ENCODE data around the gene RCAN2. TPM values are rescaled to one million over a fixed set of nuclear protein-coding genes. Genes with fewer than 3 reads are reported as not detected.

The RCAN2 gene
- total and polyA plus RNA-seq, 7 donors: 5.0 to 22.7 (median 9.1) TPM

DNA sequence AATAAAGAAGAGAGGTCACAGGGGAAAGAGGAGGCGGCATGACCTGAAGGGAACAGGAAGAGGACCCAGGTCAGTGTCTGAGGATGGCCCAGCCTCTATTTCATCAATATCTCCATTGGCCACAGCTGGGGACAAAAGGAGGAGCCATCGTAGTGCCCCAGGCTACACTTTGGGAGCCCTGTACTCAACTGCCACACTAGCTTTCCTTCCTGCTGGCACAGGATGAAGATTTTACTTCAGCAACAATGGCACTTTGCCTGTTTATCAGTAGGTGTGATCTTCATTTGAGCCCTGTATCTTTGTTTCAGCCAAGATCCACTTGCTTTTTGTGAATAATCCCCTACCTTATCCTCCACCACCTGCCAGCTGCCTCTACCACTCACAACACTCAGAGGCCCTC is 35.4 kb upstream of the RCAN2 start:
- Histone ChIP-seq H3K9me3 (no peaks in the 10 kb centered on the region), H3K4me1 (peaks cover 0 to 2% (median 0%) of the 10 kb centered on the region in 4 donors), H3K27ac (no peak overlapping the region), H3K36me3 (no peaks in the 10 kb centered on the region), H3K4me3 (no peak overlapping the region), H3K27me3 (no peaks in the 10 kb centered on the region)
- intact Hi-C loops (cut with DNase I): no loop called here
- TF ChIP-seq POLR2A (IDR thresholded peaks at IDR 0.05) (no peak), POLR2AphosphoS5 (IDR thresholded peaks at IDR 0.05) (no peak), EP300 (IDR thresholded peaks at IDR 0.05) (no peak)
- TF ChIP-seq, protein P1, sequence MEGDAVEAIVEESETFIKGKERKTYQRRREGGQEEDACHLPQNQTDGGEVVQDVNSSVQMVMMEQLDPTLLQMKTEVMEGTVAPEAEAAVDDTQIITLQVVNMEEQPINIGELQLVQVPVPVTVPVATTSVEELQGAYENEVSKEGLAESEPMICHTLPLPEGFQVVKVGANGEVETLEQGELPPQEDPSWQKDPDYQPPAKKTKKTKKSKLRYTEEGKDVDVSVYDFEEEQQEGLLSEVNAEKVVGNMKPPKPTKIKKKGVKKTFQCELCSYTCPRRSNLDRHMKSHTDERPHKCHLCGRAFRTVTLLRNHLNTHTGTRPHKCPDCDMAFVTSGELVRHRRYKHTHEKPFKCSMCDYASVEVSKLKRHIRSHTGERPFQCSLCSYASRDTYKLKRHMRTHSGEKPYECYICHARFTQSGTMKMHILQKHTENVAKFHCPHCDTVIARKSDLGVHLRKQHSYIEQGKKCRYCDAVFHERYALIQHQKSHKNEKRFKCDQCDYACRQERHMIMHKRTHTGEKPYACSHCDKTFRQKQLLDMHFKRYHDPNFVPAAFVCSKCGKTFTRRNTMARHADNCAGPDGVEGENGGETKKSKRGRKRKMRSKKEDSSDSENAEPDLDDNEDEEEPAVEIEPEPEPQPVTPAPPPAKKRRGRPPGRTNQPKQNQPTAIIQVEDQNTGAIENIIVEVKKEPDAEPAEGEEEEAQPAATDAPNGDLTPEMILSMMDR (IDR thresholded peaks at IDR 0.05): no peak
- no peak for DNase-seq
- WGBS, 2 donors: 94 to 96% methylated on average over 2 of the region's 2 CpGs

DNA sequence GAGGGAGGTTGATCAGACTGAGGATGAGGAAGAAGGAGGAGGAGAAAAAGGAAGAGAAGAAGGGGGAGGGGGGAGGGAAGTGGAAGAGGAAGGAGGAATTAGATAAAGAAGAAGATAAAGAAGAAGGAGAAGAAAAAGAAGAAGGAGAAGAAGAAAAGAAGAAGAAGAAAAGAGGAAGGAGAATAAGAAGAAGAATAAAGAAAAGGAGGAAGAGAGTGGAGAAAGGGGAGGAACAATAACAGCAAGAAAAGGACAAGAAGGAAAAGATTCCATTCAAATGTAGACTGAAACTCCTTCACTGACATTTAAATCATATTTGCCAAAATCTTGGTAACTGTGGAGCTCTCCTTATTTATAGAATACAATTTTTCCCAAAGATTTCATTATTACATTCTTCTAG is 34.3 kb upstream of the RCAN2 start:
- intact Hi-C loops (cut with DNase I): no loop called here
- no peak overlapping the region for H3K4me3 ChIP-seq
- TF ChIP-seq EP300 (IDR thresholded peaks at IDR 0.05): no peak
- TF ChIP-seq POLR2A (IDR thresholded peaks at IDR 0.05): no peak
- TF ChIP-seq, protein P1 (IDR thresholded peaks at IDR 0.05): no peak
- TF ChIP-seq POLR2AphosphoS5 (IDR thresholded peaks at IDR 0.05): no peak
- no peaks in the 10 kb centered on the region for H3K27me3 ChIP-seq
- no peak for DNase-seq
- H3K27ac ChIP-seq: no peak overlapping the region
- H3K4me1 ChIP-seq: peaks cover 0 to 10% (median 0%) of the 10 kb centered on the region in 4 donors
- H3K36me3 ChIP-seq: no peaks in the 10 kb centered on the region
- no peaks in the 10 kb centered on the region for H3K9me3 ChIP-seq

DNA sequence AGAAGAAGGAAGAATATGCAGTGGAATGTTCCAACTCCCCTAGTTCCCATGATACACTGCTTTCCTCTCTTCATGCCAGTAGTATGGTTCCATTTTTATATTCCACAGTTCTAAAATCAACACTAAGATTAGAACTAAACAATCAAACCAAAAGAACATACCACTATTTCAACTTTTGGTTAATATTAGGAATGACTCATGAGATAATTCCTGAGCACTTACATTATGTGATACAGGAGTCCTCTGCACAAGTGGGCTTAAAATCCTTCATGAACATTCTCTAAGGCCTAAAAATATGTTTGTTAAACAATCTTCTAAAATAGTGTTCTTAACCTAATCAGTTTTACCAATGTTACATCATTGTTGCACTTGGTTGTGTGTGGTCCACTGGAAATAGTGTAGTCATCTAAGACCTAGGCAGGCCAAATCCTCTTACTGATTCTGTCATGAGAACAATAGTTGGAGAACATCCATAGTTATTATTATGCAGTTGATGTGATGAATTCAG is 30.3 kb upstream of the RCAN2 start:
- H3K27me3 ChIP-seq: no peaks in the 10 kb centered on the region
- H3K9me3 ChIP-seq: no peaks in the 10 kb centered on the region
- no peak overlapping the region for H3K4me3 ChIP-seq
- H3K27ac ChIP-seq: peak overlapping the region in 1 of 4 donors; percentile 55
- TF ChIP-seq, protein P1 (IDR thresholded peaks at IDR 0.05): no peak
- no peak for TF ChIP-seq POLR2A (IDR thresholded peaks at IDR 0.05)
- no peak for TF ChIP-seq POLR2AphosphoS5 (IDR thresholded peaks at IDR 0.05)
- no peak for TF ChIP-seq EP300 (IDR thresholded peaks at IDR 0.05)
- peaks cover 0 to 16% (median 3%) of the 10 kb centered on the region in 4 donors for H3K4me1 ChIP-seq
- H3K36me3 ChIP-seq: no peaks in the 10 kb centered on the region
- DNase-seq: no peak
- intact Hi-C loops (cut with DNase I): no loop called here

DNA sequence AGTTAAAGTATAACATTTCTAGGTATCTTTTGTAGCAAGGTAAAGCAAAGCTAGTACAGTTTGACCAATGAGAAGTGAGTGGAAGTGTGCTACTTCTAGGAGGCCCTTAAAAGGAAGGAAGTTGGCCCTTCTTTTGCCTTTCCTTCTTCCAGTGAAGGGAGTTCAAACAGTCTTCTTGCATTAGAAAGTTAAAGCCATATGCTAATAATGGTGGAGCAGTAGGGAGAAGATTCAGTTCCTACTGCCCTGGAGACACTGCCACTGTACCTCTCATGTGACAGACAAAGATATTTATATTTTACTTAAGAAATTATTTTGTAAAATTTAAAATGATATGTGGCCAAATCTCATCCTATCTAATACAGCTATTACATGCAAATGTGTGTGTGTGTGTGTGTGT is 26.0 kb upstream of the RCAN2 start:
- H3K4me3 ChIP-seq: no peak overlapping the region
- H3K9me3 ChIP-seq: no peaks in the 10 kb centered on the region
- no peak for DNase-seq
- H3K4me1 ChIP-seq: peaks cover 0 to 16% (median 3%) of the 10 kb centered on the region in 4 donors
- H3K36me3 ChIP-seq: no peaks in the 10 kb centered on the region
- intact Hi-C loops (cut with DNase I): no loop called here
- H3K27me3 ChIP-seq: no peaks in the 10 kb centered on the region
- H3K27ac ChIP-seq: no peak overlapping the region
- TF ChIP-seq, protein P1 (IDR thresholded peaks at IDR 0.05): no peak
- TF ChIP-seq POLR2AphosphoS5 (IDR thresholded peaks at IDR 0.05): no peak
- no peak for TF ChIP-seq POLR2A (IDR thresholded peaks at IDR 0.05)
- TF ChIP-seq EP300 (IDR thresholded peaks at IDR 0.05): no peak

DNA sequence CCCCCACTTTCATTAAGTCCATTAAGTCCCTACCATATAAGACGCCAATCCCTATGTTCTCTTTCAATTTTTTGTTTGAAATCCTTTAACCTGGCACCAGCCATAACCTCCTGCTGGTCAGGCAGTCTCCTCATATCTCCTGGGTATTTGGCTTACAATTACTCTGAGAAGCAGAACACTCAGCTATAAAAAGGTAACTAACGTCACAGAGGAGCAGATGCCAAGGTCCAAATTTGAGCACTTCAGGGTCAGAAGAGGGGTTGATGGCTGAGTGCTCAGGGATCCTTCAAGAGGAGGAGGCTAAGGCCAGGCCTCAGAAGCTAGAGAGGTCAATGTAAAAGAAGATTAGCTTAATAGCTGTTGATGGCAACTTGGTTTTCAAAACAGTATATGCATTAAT is 22.3 kb upstream of the RCAN2 start:
- 62 to 82% methylated on average over 2 of the region's 2 CpGs for WGBS, 2 donors
- no peak overlapping the region for H3K27ac ChIP-seq

More for the DNA sequence above, 22.3 kb upstream of the RCAN2 start:
- no peaks in the 10 kb centered on the region for H3K36me3 ChIP-seq
- no peaks in the 10 kb centered on the region for H3K9me3 ChIP-seq
- H3K27me3 ChIP-seq: no peaks in the 10 kb centered on the region
- no peak for DNase-seq
- TF ChIP-seq, protein P1 (IDR thresholded peaks at IDR 0.05): no peak
- TF ChIP-seq POLR2A (IDR thresholded peaks at IDR 0.05) (no peak), EP300 (IDR thresholded peaks at IDR 0.05) (no peak), POLR2AphosphoS5 (IDR thresholded peaks at IDR 0.05) (no peak)
- H3K4me3 ChIP-seq: no peak overlapping the region
- intact Hi-C loops (cut with DNase I): no loop called here
- peaks cover 0 to 12% (median 5%) of the 10 kb centered on the region in 4 donors for H3K4me1 ChIP-seq
